Central memory CD8-positive, alpha-beta T cell (primary cell): Measurements from ENCODE around the gene HS6ST2.
"Not testable (repeated sequence)": the region's sequence is repeated elsewhere in the genome, so short reads cannot be mapped to it uniquely, and the experiment has no call there.

ENCODE experiments used
- ATAC-seq: fragments of 150-1000 bp; cut with Tn5 transposase; replicated peaks from 2 replicates; pipeline ENCODE4 v1.10.0; 2022; ENCODE audit warnings: mild to moderate bottlenecking, moderate FRiP score, moderate number of reproducible peaks; ENCODE audit not compliant: poor library complexity, severe bottlenecking; ENCODE audit errors: extremely low read depth
- DNase-seq, 2 donors: peaks; one replicate each; pipeline ENCODE4 v3.0.0; 2021; ENCODE audit warnings: low spot score in 2 of 2
- H3K27ac Mint-ChIP-seq: one replicate; pipeline ENCODE4 v1.8.0; 2022; ENCODE audit warnings: low read depth, mild to moderate bottlenecking, moderate library complexity, mixed read lengths
- H3K27me3 Mint-ChIP-seq: one replicate; pipeline ENCODE4 v1.8.0; 2022; ENCODE audit warnings: mixed read lengths
- H3K36me3 Mint-ChIP-seq: one replicate; pipeline ENCODE4 v1.8.0; 2022; ENCODE audit warnings: mild to moderate bottlenecking, moderate library complexity, mixed read lengths; ENCODE audit not compliant: insufficient read depth
- H3K4me1 Mint-ChIP-seq: one replicate; pipeline ENCODE4 v1.8.0; 2022; ENCODE audit warnings: mixed read lengths
- H3K4me3 Mint-ChIP-seq: one replicate; pipeline ENCODE4 v1.8.0; 2022; ENCODE audit warnings: mild to moderate bottlenecking, moderate library complexity, mixed read lengths
- H3K9me3 Mint-ChIP-seq: one replicate; pipeline ENCODE4 v1.8.0; 2022; ENCODE audit warnings: mixed read lengths

The HS6ST2 gene

DNA sequence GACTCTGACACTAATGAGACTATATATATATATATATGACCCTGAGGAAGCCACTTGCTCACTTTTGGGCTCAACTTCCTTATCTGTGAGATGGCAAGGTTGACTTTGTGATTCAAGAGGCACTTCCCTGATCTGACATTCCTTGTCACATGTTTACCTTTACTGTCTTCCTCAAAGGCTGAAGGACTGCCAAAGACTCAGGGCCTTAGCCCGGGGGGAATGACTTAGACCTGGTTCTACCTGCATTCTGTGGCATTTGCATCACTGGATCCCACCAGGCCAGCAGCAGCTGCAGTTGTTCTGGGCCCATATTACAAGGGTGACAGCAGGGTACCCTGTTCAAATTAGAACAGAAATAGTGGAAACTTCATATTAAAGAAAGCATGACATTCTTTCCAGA, 3.1 kb upstream of the HS6ST2 start:
- Mint-ChIP-seq H3K4me3 (no peak overlapping the region), H3K9me3 (no peaks in the 10 kb centered on the region), H3K36me3 (no peaks in the 10 kb centered on the region), H3K27me3 (peaks cover 9% of the 10 kb centered on the region), H3K27ac (no peak overlapping the region), H3K4me1 (no peaks in the 10 kb centered on the region)
- ATAC-seq: no peak
- DNase-seq: no peak

DNA sequence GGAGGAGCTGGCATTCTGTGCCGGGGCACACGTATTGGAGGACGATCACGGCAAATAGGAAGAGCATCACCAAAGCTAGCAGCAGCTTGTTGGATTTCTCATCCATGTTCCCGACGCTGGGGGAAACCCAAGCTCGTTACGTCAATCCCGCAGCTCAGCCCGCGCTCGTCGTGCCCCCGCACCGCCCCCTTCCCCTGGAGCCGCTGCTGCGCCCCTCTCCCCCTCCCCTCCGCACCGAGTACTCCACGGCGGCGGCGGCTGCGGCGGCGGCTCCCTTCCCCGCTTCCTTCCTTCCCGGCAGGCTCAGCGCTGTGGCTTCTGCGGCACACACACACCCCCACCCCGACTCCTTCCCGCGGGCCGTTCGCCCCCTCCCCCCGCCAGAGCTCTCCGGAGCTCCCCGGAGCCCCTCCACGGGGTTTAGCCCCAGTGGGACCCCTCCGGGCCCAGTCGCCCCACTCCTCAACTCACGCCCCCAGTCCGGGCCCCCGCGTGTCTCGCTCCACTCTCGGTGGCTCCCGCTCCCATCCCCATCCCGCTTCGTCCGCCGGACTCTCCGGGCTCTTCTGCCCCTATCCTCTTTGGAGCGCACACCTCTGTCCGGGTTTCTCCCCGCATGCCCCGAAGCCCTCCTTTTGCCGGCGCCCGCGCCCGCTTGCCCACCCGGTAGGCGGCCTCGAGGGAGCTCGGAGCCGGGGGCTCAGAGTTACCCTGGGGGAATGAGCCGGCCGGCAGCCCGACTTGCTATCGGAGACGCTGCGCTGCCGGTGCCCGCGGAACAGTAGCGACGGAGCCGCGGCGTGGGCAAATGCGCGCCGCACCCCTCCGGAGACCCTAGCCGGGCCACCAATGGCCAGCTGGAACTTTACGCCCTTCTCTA, 978 bp downstream of the HS6ST2 start:
- Mint-ChIP-seq H3K9me3 (no peaks in the 10 kb centered on the region), H3K27me3 (peaks cover 20% of the 10 kb centered on the region), H3K4me3 (peak overlapping the region; percentile 14), H3K27ac (no peak overlapping the region), H3K36me3 (no peaks in the 10 kb centered on the region), H3K4me1 (no peaks in the 10 kb centered on the region)
- ATAC-seq: no peak
- DNase-seq: no peak

DNA sequence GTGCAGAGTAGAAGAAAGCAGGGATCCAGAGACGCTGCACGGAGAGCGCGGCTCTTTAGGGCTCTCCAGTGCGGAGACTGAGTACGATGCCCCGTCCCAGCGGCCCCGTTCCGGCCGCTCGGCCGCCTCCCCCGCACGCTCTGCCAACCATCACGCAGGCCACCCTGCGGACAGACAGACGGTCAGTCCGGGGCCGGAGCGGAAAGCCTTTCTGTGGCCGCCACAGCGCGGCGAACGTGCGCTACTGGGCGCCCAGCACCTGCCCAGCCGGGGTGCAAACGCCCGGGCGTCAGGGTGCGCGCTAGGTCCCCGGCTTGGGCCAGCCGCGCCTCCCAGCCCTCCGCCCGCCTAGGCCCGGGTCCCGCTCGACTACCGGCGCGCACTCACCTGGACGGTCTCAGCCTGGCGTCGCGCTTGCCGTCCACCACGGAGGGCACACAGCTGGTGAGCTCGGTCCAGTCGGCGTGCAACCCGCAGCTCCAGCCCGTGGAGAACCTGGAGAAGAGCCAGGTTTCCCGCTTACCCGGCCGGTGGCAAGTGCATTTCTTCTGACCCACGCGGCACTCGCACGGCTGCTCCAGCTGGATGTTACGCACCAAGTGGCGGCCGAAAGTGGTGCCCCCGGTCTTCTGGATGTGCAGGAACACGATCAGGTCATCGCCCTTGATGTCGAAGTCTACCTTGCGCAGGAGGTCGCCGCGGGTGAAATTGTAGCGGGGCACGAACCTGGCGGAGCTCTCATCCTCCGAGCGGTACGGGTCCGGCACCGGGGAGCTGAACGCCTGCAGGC, 1.8 kb downstream of the HS6ST2 start:
- DNase-seq (no peak), ATAC-seq (no peak)
- Mint-ChIP-seq H3K9me3 (no peaks in the 10 kb centered on the region), H3K27ac (no peak overlapping the region), H3K4me1 (no peaks in the 10 kb centered on the region), H3K4me3 (peak overlapping the region; percentile 14), H3K36me3 (no peaks in the 10 kb centered on the region), H3K27me3 (peaks cover 20% of the 10 kb centered on the region)

DNA sequence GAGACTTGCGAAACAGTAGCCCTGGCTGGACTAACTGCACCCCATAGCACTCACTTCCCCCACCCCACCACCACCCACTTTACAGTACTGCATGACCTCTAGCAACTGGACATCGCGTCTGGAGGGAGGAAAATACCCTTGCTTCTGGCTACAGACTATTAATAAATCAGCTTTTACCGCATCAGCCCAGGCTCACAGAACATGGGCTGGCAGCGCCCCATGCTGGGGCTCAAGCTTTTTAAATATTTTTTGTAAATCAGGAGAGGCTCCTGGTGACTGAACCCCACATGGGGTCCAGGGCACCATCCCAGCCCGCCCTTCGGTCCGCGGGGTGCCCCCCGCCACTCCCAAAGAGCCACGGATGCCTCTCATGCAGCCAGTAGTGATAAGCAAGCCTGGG, 2.7 kb downstream of the HS6ST2 start:
- H3K4me1 Mint-ChIP-seq: no peaks in the 10 kb centered on the region
- H3K36me3 Mint-ChIP-seq: no peaks in the 10 kb centered on the region
- DNase-seq (no peak), ATAC-seq (no peak)
- no peaks in the 10 kb centered on the region for H3K9me3 Mint-ChIP-seq
- H3K27ac Mint-ChIP-seq: no peak overlapping the region
- peak overlapping the region; percentile 14 for H3K4me3 Mint-ChIP-seq
- H3K27me3 Mint-ChIP-seq: peaks cover 20% of the 10 kb centered on the region

- Mint-ChIP-seq H3K27me3 (peaks cover 20% of the 10 kb centered on the region), H3K27ac (no peak overlapping the region), H3K4me1 (no peaks in the 10 kb centered on the region), H3K9me3 (no peaks in the 10 kb centered on the region), H3K36me3 (no peaks in the 10 kb centered on the region), H3K4me3 (no peak overlapping the region)
- no peak for DNase-seq
- ATAC-seq: no peak
Observed at GRCh38 chrX:132954323-132954722, 4.1 kb downstream of the HS6ST2 start.

DNA sequence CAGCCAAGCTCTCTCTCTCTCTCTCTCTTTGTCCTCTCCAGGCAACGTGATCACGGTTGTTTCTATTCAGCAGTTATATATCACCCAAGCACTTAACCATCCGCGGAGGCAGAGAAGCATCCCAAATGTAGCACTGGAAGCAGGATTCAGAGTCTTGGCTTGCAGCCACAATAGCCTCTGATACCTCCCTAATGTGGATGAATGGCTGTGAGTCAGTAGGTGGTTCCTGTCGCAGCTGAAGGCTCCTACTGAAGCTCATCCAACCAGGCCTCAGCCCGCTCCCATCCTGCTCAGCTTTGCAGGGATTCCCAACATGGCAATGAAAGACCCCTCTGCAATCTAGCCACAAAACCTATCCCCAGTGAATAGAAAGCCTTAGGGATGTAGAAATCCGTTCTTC, 5.1 kb downstream of the HS6ST2 start:
- no peaks in the 10 kb centered on the region for H3K4me1 Mint-ChIP-seq
- peaks cover 12% of the 10 kb centered on the region for H3K27me3 Mint-ChIP-seq
- H3K27ac Mint-ChIP-seq: no peak overlapping the region
- no peaks in the 10 kb centered on the region for H3K36me3 Mint-ChIP-seq
- DNase-seq: no peak
- no peak for ATAC-seq
- no peak overlapping the region for H3K4me3 Mint-ChIP-seq
- no peaks in the 10 kb centered on the region for H3K9me3 Mint-ChIP-seq

DNA sequence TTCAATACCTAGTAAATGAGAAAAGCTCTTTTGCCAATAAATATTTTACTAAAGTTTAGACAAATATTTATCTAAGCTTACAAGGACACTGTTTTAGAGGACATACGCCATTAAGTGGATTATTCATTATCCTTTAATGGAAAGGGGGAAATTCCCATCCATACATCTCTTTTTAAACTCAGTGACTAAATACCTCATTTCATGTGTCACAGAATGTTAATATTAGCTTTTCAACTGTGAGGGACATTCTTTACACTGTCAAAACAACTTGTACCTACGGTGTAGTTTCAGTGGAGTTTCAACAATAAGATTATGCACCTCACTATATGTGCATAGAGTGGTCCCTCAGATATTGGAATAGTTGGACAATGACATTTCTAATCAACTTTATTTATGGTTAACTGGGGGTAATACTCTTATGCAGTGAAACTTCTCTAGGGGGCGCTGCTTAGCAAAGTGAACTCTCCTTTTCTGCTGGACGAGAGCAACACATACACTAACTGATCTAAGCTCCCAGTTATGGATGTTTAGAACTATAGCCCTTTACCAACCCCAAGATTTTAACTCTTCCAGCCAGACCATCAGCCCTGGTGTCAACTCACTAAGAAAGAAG, 9.7 kb downstream of the HS6ST2 start:
- no peak overlapping the region for H3K27ac Mint-ChIP-seq
- ATAC-seq (no peak), DNase-seq (no peak)
- H3K9me3 Mint-ChIP-seq: no peaks in the 10 kb centered on the region
- H3K4me3 Mint-ChIP-seq: no peak overlapping the region
- no peaks in the 10 kb centered on the region for H3K36me3 Mint-ChIP-seq
- H3K27me3 Mint-ChIP-seq: no peaks in the 10 kb centered on the region
- no peaks in the 10 kb centered on the region for H3K4me1 Mint-ChIP-seq

DNA sequence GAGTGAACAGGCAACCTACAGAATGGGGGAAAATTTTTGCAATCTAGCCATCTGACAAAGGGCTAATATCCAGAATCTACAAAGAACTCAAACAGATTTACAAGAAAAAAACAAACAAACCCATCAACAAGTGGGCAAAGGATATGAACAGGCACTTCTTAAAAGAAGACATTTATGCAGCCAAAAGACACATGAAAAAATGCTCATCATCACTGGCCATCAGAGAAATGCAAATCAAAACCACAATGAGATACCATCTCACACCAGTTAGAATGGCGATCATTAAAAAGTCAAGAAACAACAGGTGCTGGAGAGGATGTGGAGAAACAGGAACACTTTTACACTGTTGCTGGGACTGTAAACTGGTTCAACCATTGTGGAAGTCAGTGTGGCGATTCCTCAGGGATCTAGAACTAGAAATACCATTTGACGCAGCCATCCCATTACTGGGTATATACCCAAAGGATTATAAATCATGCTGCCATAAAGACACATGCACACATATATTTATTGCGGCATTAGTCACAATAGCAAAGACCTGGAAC, 13.3 kb downstream of the HS6ST2 start:
- DNase-seq, H3K27me3 Mint-ChIP-seq, H3K36me3 Mint-ChIP-seq, H3K9me3 Mint-ChIP-seq, H3K27ac Mint-ChIP-seq, H3K4me3 Mint-ChIP-seq, ATAC-seq, H3K4me1 Mint-ChIP-seq: not testable (repeated sequence)

GRCh38 chrX:132940727-132941327, 17.6 kb downstream of the HS6ST2 start:
- Mint-ChIP-seq H3K27ac (no peak overlapping the region), H3K9me3 (no peaks in the 10 kb centered on the region), H3K27me3 (no peaks in the 10 kb centered on the region), H3K36me3 (no peaks in the 10 kb centered on the region), H3K4me1 (no peaks in the 10 kb centered on the region), H3K4me3 (no peak overlapping the region)
- no peak for ATAC-seq
- no peak for DNase-seq

- Mint-ChIP-seq H3K4me1 (no peaks in the 10 kb centered on the region), H3K36me3 (peaks cover 2% of the 10 kb centered on the region), H3K27me3 (peaks cover 12% of the 10 kb centered on the region), H3K4me3 (no peak overlapping the region), H3K9me3 (no peaks in the 10 kb centered on the region), H3K27ac (no peak overlapping the region)
- ATAC-seq (no peak), DNase-seq (no peak)
Observed at GRCh38 chrX:132933170-132933569, 25.3 kb downstream of the HS6ST2 start.

DNA sequence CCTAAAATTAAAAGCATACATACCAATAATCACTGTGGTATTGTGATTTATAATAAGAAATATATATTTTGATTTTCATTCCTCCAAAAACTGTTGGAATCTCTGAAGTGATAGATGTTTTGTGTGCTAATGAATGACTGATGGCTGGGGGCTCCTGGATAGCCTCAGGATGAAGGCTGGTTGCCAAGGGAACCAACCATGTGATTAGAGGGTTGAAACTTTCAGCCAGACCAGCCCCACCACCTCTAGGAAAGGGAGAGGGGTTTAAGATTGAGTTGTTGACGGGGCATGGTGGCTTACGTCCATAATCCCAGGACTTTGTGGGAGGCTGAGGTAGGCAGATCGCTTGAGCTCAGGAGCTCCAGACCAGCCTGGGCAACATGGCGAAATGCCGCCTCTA, 34.0 kb downstream of the HS6ST2 start:
- ATAC-seq (no peak), DNase-seq (no peak)
- Mint-ChIP-seq H3K27me3 (peaks cover 15% of the 10 kb centered on the region), H3K4me3 (no peak overlapping the region), H3K4me1 (no peaks in the 10 kb centered on the region), H3K27ac (no peak overlapping the region), H3K9me3 (no peaks in the 10 kb centered on the region), H3K36me3 (peaks cover 3% of the 10 kb centered on the region)

DNA sequence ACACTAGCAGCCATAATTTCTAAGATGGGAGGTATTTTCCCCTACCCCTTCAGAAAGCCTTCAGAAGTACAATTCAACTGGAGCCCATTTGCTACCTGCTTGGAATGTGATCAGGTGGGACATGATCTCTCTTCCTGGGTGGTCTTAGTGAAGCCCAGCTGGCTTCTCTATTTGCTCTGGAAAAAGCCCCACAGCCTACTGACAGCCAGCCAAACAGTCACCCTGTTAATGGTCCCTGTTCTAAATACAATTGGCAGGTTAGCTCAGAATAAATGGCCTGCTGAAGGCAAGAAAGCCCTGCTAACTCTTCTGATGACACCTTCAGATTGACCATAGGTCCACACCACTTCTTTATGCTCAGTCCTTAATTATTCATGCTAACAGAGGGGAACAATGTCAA, 39.9 kb downstream of the HS6ST2 start:
- Mint-ChIP-seq H3K4me1 (no peaks in the 10 kb centered on the region), H3K27me3 (no peaks in the 10 kb centered on the region), H3K4me3 (no peak overlapping the region), H3K27ac (no peak overlapping the region), H3K36me3 (no peaks in the 10 kb centered on the region), H3K9me3 (no peaks in the 10 kb centered on the region)
- ATAC-seq (no peak), DNase-seq (no peak)
